PC-3 (cell line): Measurements from ENCODE around the gene PIK3IP1.

Experiments
- CTCF ChIP-seq: fragments of 300-600 bp; sonication (generic); conservative IDR thresholded peaks from 2 replicates; pipeline ENCODE4 v1.5.1; 2017; ENCODE audit warnings: antibody characterized with exemption, low read depth, mild to moderate bottlenecking, low read length
- EZH2 ChIP-seq: fragments of 300-600 bp; sonication (generic); IDR thresholded peaks from one replicate; pipeline ENCODE4 v1.6.1; 2017; ENCODE audit warnings: antibody characterized with exemption, mild to moderate bottlenecking, low read length; ENCODE audit not compliant: unreplicated experiment

- peak; percentile 40; the same call in 1 of the 2 replicates for TF ChIP-seq CTCF
- TF ChIP-seq EZH2 = no peak
Measured at GRCh38 chr22:31243339-31244045, 48.8 kb downstream of the PIK3IP1 start.
